ENCODE measurements around the gene PDE2A.

PDE2A gene

DNA sequence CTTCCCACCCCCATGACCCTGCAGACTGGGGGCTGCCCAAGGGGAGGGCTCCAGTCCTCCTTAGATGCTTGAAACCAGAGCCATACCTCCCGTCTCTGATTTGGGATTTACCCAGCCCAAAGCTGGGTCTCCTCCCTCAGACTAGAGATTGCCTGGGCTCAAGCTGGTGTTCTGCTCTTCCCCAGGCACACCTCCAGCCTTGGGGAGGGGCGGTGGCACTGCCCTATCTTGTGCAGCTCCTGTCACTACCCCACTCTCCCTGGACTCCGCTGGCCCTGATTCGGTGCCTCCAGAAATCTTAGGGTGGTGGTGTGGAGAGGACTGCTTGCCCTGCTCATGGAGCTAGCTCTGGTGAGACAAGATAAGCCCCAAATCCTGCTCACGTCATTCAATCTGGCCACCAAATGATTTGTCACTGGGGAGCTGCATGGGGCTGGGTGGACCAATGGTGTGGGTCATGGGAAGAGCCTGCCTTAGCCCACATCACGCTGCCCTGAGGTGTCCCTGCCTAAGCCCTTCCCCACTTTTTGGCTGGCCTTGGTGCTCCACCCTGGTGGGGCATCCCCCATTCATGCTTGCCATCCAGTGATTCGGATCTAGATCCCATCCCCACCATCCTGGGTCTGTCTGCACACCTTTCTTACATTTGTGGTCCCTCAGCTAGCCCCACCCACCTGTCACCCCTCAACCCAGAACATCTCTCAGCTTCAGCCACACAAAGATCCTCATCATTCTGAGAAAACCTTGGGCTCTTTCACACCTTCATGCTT lies 87.7 kb downstream of the PDE2A start:
- DNase-seq, result no peak

DNA sequence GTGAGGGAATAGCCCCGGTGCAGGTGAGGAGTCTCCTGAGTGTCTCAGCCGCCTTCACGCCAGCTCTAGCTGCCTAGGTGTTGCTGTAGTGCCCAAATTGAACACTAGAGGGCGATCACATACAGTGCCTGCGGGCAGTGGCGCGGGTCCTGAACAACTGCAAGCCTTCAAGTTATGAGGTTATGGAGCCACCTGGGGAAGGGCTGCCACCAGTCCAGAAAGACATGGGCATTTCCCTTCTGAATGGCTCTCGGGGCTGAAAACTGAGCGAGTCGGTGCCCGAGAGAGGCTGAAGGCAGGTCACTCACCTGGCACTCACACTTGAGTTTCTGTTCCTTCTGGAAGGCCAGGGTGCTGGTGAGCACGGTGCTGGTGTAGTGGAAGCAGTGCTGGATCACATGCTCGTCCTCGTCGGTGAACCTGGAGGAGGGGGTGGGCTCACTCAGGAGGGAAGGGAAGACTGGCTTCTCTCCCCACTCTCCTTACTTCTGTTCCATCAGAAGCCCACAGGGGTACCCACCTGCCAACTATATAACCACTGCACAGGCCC lies 88.4 kb downstream of the PDE2A start:
- DNase-seq, result peak; percentile 63

DNA sequence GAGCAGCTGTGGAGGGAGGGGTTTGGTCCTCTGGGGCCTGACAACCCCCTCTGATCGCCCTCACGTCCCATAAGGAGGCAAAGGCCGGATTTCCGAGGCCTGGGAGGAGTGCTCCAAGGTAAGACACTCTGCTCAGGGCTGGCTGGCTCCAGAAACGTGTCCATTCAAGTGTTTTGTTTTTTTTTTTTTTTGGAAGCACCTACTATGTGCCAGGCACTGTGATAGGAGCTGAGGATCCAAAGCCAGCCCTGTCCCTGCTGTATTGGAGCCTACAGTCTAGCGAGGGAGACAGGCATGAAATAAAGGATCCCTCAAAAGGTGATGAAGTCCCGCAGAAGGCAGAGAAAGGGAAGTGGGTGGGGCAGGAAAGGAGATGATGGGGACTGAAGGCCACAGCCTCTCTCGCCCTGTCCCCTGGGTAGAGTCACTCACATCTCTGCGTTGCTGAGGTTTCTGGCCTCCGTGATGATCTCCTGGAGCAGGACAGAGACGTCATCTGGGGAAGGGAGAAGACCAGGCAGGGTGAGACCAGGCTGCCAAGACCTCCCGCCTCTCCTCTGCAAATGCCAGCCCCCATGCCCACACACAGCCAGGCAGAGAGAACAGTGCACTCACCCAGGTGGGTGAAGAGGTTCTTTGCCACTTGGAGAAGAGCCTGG lies 89.2 kb downstream of the PDE2A start:
- DNase-seq, result no peak

DNA sequence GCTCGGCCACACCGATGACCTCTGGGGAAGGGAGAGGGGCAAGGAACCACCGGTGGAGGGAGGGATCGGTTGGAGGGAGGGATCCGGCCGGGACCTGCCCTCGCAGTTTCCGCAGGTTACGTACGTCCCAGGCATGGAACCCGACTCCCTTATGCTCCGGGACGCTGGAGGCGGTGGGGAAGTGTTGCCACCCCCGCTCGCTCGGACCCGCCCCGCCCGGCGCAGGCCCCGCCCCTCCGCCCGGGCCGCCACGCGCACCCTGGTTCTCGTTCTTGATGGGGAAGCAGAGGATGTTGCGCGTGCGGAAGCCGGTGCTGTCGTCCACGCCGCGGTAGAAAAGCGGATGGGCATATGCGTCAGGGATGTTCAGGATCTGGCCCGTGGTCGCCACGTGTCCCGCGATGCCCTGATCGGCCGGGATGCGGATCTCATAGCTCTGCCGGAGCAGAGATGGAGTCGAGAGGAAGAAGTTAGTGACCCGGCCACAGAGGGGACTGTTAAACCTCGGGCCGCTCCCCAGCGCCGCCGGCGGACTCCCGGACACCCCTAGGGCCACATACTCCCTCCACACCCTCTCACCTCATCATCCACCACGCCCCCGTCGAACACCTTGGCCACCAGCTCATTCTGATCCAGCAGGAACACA lies 89.8 kb downstream of the PDE2A start:
- peak; percentile 64 for DNase-seq

DNA sequence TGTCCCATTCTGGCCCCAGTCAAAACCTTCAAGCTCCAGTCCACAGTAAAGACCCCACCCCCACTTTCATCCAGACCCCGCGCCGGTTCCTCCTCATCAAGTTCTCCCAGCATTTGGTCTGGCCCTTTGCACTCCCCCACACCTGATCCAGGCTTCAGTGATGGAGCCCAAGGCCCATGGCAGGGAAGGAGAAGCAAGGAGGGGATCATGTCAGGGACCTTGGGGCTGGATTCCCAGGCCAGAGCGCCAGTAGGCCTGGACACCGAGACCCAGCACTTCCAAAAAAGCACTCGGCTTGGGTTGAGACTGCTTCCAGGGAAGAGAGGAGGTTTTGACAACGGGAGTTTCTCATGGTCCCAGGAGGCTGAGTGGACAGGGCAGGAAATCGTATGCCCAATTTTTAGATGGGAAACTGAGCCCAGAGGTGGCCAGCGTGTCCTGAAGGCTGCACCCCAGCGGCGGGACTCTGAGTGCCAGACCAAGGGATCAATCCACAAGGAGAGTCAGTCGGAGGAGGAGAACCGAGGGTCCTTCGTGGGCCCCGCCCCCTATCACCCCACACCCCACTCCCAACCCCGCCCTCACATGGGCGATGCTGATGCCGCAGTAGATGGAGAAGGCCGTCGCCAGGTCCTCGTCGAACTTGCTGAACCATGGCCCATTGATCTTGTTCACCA lies 90.5 kb downstream of the PDE2A start:
- DNase-seq, result no peak

DNA sequence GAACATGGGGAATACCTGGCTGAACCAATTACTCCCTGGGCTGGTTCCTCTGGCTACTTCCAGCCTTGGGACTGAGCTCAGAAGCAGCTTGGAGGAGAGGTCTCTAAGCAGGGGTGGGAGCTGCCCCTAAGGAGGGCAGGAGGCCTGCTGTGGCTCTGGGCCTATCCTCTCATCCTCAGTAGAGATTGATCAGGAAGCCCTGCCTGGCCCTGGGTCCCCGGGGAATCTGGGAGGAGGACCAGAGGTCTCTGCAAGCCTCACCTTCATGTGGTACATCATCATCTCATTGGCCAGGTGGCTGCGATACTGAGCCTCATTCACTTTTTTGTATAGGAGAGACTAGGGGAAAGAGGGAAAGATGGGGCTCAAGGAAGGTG lies 91.1 kb downstream of the PDE2A start:
- DNase-seq, result no peak

DNA sequence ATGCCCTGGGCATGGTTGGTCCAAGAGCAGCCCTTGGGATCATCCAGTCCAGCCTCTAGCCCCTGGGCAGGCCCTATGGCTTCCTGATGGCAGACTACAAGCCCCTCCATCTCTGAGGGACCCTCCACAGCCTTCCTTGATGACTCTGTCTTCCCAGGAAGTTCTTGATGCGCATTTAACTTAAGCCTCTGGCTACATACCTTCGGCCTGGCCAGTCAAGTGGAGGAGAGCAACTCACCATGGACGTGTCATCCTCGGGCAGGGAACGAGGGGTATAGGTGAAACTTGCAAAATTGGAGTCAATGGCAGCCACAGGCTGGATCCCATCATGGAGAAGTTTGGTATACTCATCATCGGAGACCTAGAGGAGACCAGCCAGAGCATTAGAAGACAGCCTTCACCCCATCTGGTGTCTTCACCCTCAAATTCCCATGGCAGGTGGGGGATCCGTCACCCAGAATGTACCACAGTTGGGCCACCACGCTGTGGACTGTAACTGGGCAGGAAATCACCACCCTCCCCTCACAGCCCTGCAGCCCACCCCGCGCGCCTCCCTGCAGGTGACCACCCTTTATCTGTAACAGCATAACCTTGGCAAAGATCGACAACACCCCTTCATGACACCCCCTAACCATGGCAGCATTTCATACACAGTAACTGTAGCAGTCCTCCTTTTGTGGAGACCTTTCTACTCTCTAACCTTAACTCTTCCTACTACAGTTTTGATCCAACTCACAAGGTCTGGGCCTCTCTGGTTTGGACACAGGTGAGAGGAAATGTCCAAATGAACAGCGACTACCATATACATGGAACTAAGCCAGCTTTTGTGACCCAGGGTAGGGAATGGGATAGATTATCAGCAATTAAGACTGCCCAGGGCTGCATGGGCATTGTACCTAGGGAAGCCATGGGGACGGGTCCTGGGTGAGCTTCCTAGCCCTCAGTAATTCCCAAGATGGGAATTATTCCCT lies 91.7 kb downstream of the PDE2A start:
- DNase-seq, result no peak

DNA sequence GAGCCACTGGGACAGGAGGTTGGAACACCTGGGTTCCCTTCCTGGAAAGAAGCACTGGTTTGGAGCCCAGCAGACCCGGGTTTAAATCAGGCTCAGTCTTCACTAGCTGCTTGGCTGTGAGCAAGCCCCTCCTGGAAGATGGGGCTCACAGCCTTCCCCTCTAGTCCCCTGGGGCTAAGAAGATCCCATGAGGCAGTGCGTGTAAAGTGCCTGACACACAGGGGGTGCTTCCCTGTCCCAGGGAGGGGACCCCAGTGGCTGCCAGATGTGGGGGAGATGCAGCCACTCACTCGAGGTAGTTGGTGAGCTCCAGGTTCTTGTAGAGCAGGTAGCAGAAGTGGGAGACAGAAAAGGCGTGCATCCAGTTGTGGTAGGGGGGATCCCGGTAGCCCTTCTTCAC lies 93.2 kb downstream of the PDE2A start:
- DNase-seq, result no peak

DNA sequence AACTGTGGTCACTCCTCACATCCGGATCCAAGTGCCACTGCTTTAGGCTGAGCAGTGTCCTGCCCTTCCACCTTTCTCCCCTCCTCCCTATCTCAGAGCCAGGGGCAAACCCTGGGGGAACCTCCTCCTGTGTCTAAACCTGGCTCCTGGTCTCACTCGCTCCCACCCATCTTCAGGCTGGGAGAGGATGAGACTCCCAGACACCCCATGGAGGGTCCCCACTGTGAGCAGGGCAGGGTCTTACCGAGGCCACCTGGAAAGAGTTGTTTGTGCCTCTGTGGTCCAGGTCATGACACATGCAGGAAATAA lies 93.6 kb downstream of the PDE2A start:
- no peak for DNase-seq

DNA sequence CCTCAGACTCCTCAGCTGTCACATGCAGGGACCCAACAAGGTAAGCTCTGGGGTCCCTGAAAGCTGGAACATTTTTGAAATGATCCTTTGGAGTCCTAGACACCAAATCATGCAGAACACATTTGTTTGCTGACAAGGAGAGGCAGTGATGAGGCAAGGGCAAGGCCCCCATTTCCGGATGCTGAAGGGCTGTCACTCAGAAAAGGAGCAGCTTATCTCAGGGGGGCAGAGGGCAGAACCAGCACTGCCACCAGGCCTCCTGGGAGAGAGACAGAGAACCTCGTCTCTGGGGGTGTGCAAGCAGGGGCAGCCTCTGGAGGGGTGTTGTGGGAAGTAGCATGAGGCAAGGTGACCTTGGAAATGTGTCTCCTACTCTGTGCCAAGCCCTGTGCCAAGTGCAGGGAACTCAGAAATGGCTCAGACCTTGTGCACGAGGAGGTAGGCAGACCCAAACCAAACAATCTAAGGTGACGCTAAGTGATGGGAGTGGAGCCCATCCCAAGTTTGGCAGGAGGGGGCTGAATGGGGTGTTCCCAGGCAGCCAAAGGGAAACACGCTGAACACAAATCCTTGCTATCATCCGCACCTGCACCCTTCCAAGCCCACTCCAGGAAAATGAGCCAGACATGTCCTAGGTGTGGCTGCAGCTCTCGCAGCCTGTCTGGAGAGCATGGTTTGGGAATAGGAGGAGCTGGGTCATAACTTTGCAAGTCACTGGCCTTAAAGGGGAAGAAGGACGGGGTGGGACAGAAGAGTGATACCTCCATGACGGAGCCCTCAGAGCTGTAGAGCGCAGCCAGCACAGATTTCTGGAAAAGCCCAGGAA lies 94.2 kb downstream of the PDE2A start:
- DNase-seq, result no peak

DNA sequence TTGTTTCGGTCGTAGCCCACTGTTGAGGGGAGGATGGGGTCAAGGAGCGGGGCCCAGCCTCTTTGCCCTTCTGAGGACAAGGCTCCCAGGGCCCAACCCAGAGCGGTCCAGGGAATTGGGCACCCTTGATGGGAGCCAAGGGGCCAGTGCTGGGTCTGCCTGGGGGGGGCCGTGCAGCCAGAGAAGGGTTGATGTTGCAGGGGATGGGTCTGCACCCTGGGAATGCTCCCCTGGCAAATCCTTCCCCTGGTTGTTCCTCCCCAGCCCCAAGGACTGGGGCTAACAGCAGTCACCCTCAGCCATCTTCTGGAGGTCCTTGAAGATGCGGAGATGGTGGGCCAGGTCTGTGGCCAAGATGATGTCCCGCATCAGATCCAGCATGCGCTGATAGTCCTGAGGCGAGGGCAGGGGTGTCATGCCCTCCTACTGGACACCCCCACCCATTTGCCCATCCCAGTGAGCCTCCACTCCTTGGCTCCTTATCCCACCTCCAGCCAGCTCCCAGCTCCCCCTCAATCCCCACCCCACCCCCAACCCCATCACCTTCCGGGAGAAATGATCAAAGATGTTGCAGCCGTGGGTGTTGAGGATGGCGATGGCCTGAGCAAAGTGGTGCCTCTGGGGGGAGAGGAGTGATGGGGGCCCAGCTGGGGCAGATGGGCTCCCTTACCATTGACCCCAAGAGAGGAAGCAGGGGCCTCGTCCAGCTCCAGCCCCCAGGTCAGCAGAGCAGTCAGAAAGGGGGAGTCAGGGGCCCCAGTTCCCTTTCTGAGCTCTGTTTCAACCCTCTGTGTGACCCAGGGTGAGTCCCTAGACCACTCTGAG lies 95.0 kb downstream of the PDE2A start:
- no peak for DNase-seq

DNA sequence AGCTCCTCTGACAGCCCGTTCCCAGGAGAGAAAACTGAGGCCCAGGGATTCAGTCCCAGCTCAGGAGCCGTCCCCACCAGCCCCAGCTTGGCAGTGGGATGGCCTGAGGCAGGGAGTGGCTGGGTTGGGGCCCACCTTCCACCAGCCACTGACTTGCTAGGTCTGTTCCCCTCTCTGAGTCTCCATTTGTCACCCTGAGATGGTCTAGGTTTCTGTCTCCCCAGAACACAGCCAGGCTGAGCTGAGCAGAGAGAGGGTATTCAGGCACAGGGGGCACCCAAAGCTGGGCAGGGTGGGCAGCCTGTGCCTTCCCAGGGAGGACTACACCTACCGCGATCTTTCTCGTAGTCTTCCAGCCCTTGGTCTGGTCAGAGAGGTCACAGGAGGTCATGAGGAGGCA lies 95.7 kb downstream of the PDE2A start:
- no peak for DNase-seq

DNA sequence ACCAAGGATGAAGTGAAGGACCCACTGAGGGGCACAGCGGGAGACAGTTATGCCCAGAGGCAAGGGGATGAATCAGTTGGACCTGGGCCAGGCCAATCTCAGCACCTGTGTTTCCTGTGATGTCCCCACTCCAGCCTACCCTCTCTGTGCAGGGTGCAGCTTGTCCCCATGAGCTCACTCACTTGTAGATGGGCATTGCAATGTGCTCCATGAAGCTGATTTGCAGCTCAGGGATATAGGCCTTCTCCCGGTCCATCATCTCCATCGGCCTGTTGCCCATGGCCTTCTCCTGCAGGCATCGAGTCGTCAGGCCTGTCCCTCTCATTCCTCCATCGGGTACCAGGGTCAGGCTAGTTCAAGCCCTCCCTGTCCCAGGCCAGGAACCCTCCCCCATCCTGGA lies 96.2 kb downstream of the PDE2A start:
- DNase-seq, result no peak

DNA sequence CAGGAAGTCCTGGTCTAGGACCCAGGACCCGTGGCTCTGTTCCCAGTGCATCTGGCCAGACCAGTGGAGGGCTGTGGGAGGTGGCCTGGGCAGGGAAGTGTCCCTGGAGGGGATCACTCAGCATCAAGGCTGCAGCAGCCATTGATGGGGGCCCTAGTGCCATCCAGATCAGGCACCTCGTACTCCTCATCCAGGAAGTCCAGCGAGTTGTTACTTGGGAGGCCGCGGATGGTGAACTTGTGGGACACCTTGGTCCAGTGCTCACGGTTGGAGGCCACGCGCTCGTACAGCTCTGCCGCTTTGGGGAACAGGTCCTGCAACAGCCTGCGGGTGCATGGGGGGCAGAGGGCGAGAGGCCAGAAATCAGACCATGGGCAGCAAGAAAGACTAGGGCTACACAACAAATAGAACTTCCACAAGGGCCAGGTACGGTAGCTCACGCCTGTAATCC lies 96.9 kb downstream of the PDE2A start:
- no peak for DNase-seq

DNA sequence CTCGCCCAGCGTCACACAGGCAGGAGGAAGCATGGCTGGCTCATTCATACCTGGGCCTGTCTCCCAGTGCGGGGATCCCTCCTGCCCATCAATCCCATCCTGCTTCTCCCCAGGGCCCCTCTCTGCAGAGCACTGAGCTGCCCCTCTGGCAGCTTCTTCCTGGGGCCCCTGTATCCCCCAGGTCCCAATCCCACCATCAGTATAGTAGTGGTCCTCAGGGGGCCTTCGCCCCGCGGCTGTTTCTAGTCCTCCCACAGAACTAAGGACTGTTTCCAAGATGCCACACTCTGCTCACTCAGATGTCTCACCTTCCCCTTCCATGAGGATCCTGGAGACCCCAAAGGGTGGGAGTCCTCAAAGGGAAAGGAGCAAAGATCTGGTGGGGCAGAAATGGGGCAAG lies 97.6 kb downstream of the PDE2A start:
- DNase-seq, result no peak

DNA sequence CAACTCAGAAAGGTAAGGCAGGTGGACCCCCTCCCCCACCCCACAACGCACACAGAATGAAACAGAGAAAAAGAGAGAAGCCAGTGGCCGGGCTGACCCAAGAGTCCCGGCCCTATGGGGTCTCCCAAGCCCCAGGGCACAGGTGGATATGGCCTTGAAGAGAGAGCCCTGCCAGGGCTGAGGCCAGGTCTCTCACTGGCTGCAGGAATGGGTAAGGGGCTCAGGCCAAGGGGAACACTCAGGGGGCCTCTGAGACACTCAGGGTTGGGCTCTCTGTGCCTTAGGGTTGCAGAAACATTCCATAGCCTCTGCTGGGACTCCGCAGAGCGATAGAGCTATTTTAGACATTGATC lies 98.0 kb downstream of the PDE2A start:
- no peak for DNase-seq

DNA sequence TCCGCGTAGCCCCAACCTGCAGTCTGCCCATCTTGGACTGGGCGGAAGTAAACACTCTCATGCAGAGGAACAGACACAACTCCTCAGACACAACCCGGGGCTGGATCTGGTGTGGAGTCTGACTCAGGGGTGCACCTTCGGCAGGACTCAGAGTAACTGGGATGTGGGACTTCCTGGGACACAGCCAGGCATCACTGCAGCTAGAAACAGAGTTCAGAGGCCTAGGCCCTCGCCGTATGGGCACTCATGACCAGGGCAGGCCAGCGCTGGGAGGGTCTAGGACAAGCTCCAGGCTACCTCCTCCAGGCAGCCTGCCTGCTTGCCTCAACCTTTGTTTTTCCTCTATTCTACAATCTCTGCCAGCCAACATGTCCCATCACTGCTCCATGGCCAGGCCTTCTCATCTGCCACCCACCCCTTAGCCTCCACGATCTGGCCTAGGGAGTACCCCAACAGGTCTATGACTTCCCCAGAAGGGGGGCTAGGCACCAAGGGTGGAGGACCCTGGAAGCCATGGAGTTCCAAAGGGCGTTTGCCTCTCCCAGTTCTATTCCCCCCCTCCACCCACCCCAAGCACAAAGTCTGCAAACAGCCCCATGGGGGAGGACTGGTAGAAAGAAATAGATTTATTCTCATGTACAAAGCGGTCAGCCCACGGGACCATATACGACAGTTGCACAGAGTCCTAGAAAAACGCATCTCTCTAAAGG lies 98.5 kb downstream of the PDE2A start:
- DNase-seq, result no peak

DNA sequence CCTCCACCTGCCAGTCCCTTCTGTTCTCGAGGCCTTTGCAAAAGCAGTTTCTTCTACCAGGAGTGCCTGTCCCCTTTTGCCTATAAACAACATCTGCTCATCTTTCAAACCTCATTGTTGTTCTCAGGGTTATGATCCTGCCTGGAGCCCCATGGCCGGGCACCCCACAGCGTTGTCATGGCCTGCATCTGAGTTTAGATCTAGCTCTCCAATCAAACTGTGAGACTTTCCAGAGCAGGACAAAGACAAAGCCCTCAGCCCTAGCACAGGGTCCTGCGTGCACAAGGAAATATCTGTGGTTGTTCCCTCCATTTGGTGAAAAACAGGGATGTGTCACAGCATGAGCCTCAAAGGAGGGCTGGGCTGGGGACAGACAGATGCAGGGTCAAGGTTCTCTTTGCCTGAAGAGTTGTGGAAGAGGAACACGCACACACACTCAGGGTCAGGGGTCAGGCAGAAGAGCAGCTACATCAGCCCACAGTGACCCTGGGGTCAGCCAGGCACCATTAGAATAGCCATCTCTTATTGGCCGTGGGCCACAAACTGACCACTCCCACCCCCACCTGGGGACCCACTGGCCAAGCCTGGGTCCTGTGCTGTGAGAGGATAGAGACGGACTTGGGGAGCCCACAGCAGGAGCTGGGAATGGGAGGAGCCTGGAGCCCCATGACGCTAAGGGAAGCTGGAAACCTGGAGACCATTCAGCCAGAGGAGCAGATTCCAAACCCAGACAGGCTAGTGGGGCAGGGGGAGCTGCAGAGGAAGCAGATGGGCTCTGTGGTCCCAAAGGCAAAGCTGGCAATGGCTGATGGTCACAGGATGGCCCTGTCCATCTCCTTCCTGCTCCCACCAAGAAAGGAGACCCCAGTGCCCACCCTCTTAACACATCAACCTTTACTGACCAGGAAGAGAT lies 99.4 kb downstream of the PDE2A start:
- no peak for DNase-seq
